ENCODE results near the gene MGAT3. TPM values are rescaled to one million over a fixed set of nuclear protein-coding genes. Genes with fewer than 3 reads are reported as not detected.

Gene MGAT3
- total RNA-seq, 1 donor from 2014 or later = 12.8 TPM

GRCh38 chr22:39414377-39414776 lies 42.4 kb upstream of the MGAT3 start:
- Mint-ChIP-seq H3K9me3 (ENCODE audit: unreplicated experiment) (no peaks in the 10 kb centered on the region), H3K4me3 (ENCODE audit: unreplicated experiment) (no peak overlapping the region), H3K27me3 (ENCODE audit: unreplicated experiment) (peaks cover 10% of the 10 kb centered on the region), H3K27ac (ENCODE audit: unreplicated experiment) (no peak overlapping the region), H3K36me3 (ENCODE audit: unreplicated experiment) (no peaks in the 10 kb centered on the region), H3K4me1 (ENCODE audit: low read depth, unreplicated experiment) (peaks cover 15% of the 10 kb centered on the region)
- DNase-seq = no peak
- no peak for TF ChIP-seq CTCF (IDR thresholded peaks at IDR 0.05; ENCODE audit: partially characterized antibody, unreplicated experiment)

GRCh38 chr22:39414886-39415285 lies 41.9 kb upstream of the MGAT3 start:
- Mint-ChIP-seq H3K9me3 (ENCODE audit: unreplicated experiment) (no peaks in the 10 kb centered on the region), H3K36me3 (ENCODE audit: unreplicated experiment) (no peaks in the 10 kb centered on the region), H3K4me3 (ENCODE audit: unreplicated experiment) (no peak overlapping the region), H3K4me1 (ENCODE audit: low read depth, unreplicated experiment) (peaks cover 11% of the 10 kb centered on the region), H3K27ac (ENCODE audit: unreplicated experiment) (no peak overlapping the region), H3K27me3 (ENCODE audit: unreplicated experiment) (peaks cover 10% of the 10 kb centered on the region)
- no peak for DNase-seq
- no peak for TF ChIP-seq CTCF (IDR thresholded peaks at IDR 0.05; ENCODE audit: partially characterized antibody, unreplicated experiment)

GRCh38 chr22:39415506-39415905 lies 41.3 kb upstream of the MGAT3 start:
- no peak overlapping the region for H3K4me3 Mint-ChIP-seq (ENCODE audit: unreplicated experiment)
- DNase-seq = no peak
- no peaks in the 10 kb centered on the region for H3K36me3 Mint-ChIP-seq (ENCODE audit: unreplicated experiment)
- H3K27ac Mint-ChIP-seq (ENCODE audit: unreplicated experiment) = no peak overlapping the region
- peaks cover 1% of the 10 kb centered on the region for H3K9me3 Mint-ChIP-seq (ENCODE audit: unreplicated experiment)
- TF ChIP-seq CTCF (IDR thresholded peaks at IDR 0.05; ENCODE audit: partially characterized antibody, unreplicated experiment) = no peak
- H3K27me3 Mint-ChIP-seq (ENCODE audit: unreplicated experiment) = peaks cover 10% of the 10 kb centered on the region
- H3K4me1 Mint-ChIP-seq (ENCODE audit: low read depth, unreplicated experiment) = peaks cover 11% of the 10 kb centered on the region

GRCh38 chr22:39416319-39416718 lies 40.5 kb upstream of the MGAT3 start:
- no peak for TF ChIP-seq CTCF (IDR thresholded peaks at IDR 0.05; ENCODE audit: partially characterized antibody, unreplicated experiment)
- no peak overlapping the region for H3K4me3 Mint-ChIP-seq (ENCODE audit: unreplicated experiment)
- peaks cover 11% of the 10 kb centered on the region for H3K4me1 Mint-ChIP-seq (ENCODE audit: low read depth, unreplicated experiment)
- H3K9me3 Mint-ChIP-seq (ENCODE audit: unreplicated experiment) = peaks cover 3% of the 10 kb centered on the region
- no peaks in the 10 kb centered on the region for H3K36me3 Mint-ChIP-seq (ENCODE audit: unreplicated experiment)
- no peak for DNase-seq
- peaks cover 10% of the 10 kb centered on the region for H3K27me3 Mint-ChIP-seq (ENCODE audit: unreplicated experiment)
- no peak overlapping the region for H3K27ac Mint-ChIP-seq (ENCODE audit: unreplicated experiment)

- Mint-ChIP-seq H3K4me1 (ENCODE audit: low read depth, unreplicated experiment) (peaks cover 11% of the 10 kb centered on the region), H3K27ac (ENCODE audit: unreplicated experiment) (no peak overlapping the region), H3K36me3 (ENCODE audit: unreplicated experiment) (no peaks in the 10 kb centered on the region), H3K27me3 (ENCODE audit: unreplicated experiment) (peaks cover 8% of the 10 kb centered on the region), H3K9me3 (ENCODE audit: unreplicated experiment) (peaks cover 3% of the 10 kb centered on the region), H3K4me3 (ENCODE audit: unreplicated experiment) (no peak overlapping the region)
- TF ChIP-seq CTCF (IDR thresholded peaks at IDR 0.05; ENCODE audit: partially characterized antibody, unreplicated experiment) = no peak
- DNase-seq = no peak
Observed at GRCh38 chr22:39417641-39418040, 39.2 kb upstream of the MGAT3 start.

All from glutamatergic neuron (in vitro differentiated cells).